Activated CD8-positive, alpha-beta memory T cell treated with anti-CD3 and anti-CD28 coated beads, Interleukin-2, amount 50 U/mL, for 1 hour (primary cell): ENCODE results near the gene EVI2A.
"Not testable (repeated sequence)": the region's sequence is repeated elsewhere in the genome, so short reads cannot be mapped to it uniquely, and the experiment has no call there.

Source experiments
- DNase-seq: peaks from one replicate; pipeline ENCODE4 v3.0.0-alpha.2; 2020; ENCODE audit errors: extremely low read depth

The EVI2A gene

GRCh38 chr17:31312223-31312622 lies 9.2 kb downstream of the EVI2A start:
- not testable (repeated sequence) for DNase-seq

- no peak for DNase-seq
Measured at GRCh38 chr17:31311526-31311925, 9.9 kb downstream of the EVI2A start.

GRCh38 chr17:31310886-31311285 lies 10.5 kb downstream of the EVI2A start:
- no peak for DNase-seq

GRCh38 chr17:31310260-31310659 lies 11.2 kb downstream of the EVI2A start:
- DNase-seq: peak; percentile 61

- DNase-seq: no peak
Measured at GRCh38 chr17:31309556-31309955, 11.9 kb downstream of the EVI2A start.

- DNase-seq: no peak
Measured at GRCh38 chr17:31308372-31309334, 12.8 kb downstream of the EVI2A start.

- no peak for DNase-seq
Measured at GRCh38 chr17:31307640-31308039, 13.8 kb downstream of the EVI2A start.

GRCh38 chr17:31299624-31300023 lies 21.8 kb downstream of the EVI2A start:
- DNase-seq: no peak

- DNase-seq: no peak
Measured at GRCh38 chr17:31297090-31297489, 24.3 kb downstream of the EVI2A start, which contains the start of gene OMG. TSS of gene OMG (minus strand) at chr17:31297239. CDS start at chr17:31296331, 908 bp downstream.

- no peak for DNase-seq
Measured at GRCh38 chr17:31296142-31296541, 25.3 kb downstream of the EVI2A start.

- DNase-seq: no peak
Measured at GRCh38 chr17:31295489-31295871, 25.9 kb downstream of the EVI2A start.

- no peak for DNase-seq
Measured at GRCh38 chr17:31294820-31295488, 26.5 kb downstream of the EVI2A start.

GRCh38 chr17:31294231-31294630 lies 27.2 kb downstream of the EVI2A start:
- DNase-seq: no peak

GRCh38 chr17:31293581-31293980 lies 27.8 kb downstream of the EVI2A start:
- no peak for DNase-seq

GRCh38 chr17:31291820-31292219 lies 29.6 kb downstream of the EVI2A start:
- DNase-seq: no peak

GRCh38 chr17:31289790-31290189 lies 31.6 kb downstream of the EVI2A start:
- no peak for DNase-seq

- not testable (repeated sequence) for DNase-seq
Measured at GRCh38 chr17:31287932-31288331, 33.5 kb downstream of the EVI2A start.

- DNase-seq: no peak
Measured at GRCh38 chr17:31286587-31286986, 34.8 kb downstream of the EVI2A start.

- no peak for DNase-seq
Measured at GRCh38 chr17:31283841-31284240, 37.6 kb downstream of the EVI2A start.

- DNase-seq: no peak
Measured at GRCh38 chr17:31281061-31281460, 40.4 kb downstream of the EVI2A start.

GRCh38 chr17:31279401-31279800 lies 42.0 kb downstream of the EVI2A start:
- DNase-seq: no peak

- DNase-seq: no peak
Measured at GRCh38 chr17:31275116-31275515, 46.3 kb downstream of the EVI2A start.

GRCh38 chr17:31274252-31274651 lies 47.2 kb downstream of the EVI2A start:
- DNase-seq: no peak
